Mucosa of stomach (tissue), 1 donor: ENCODE measurements around the gene GNMT.

ENCODE experiments used
- H3K27me3 ChIP-seq: one replicate; pipeline ENCODE4 v1.7.0; 2013; ENCODE audit warnings: mild to moderate bottlenecking, low read length; ENCODE audit not compliant: control insufficient read depth, insufficient read depth
- H3K36me3 ChIP-seq: one replicate; pipeline ENCODE4 v1.7.0; 2013; ENCODE audit warnings: low read length; ENCODE audit not compliant: control insufficient read depth, insufficient read depth
- H3K4me1 ChIP-seq: one replicate; pipeline ENCODE4 v1.7.0; 2013; ENCODE audit warnings: mild to moderate bottlenecking, low read length; ENCODE audit not compliant: control insufficient read depth, insufficient read depth
- H3K4me3 ChIP-seq: one replicate; pipeline ENCODE4 v1.7.0; 2013; ENCODE audit warnings: low read length
- H3K9ac ChIP-seq: one replicate; pipeline ENCODE4 v1.7.0; 2013; ENCODE audit warnings: mild to moderate bottlenecking, low read length, moderate library complexity
- H3K9me3 ChIP-seq: one replicate; pipeline ENCODE4 v1.7.0; 2013; ENCODE audit warnings: mild to moderate bottlenecking, low read length, moderate library complexity; ENCODE audit not compliant: control insufficient read depth
- donor health status: Pancreatic carcinoma.

Gene GNMT

GRCh38 chr6:42969431-42969830 lies 8.9 kb downstream of the GNMT start:
- Histone ChIP-seq H3K9me3 (no peaks in the 10 kb centered on the region), H3K27me3 (no peaks in the 10 kb centered on the region), H3K4me3 (no peak overlapping the region), H3K9ac (no peak overlapping the region), H3K4me1 (peaks cover 5% of the 10 kb centered on the region), H3K36me3 (peaks cover 18% of the 10 kb centered on the region)

DNA sequence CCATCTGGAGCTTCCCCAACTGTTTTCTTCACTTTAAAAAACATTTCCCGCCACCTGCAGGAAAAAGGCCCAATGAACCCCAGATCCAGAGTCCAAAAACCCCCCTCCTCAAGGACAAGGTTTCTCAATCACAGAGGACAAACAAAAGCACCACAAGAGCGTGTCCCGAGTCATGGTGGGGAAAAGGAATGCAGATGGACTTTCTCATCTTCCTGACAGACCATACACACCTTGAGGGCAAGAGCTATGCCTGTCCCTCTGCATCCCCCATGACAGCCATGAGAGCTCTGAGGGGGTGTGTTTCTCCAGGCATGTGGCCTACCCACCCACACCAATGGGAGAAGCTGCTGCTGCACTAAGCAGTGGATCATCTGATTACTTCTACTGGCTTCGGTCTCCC lies 9.4 kb downstream of the GNMT start:
- Histone ChIP-seq H3K27me3 (no peaks in the 10 kb centered on the region), H3K4me1 (peaks cover 5% of the 10 kb centered on the region), H3K9ac (no peak overlapping the region), H3K4me3 (no peak overlapping the region), H3K36me3 (peaks cover 14% of the 10 kb centered on the region), H3K9me3 (no peaks in the 10 kb centered on the region)

- no peaks in the 10 kb centered on the region for H3K9me3 ChIP-seq
- peak overlapping the region; percentile 34 for H3K9ac ChIP-seq
- no peak overlapping the region for H3K4me3 ChIP-seq
- peaks cover 5% of the 10 kb centered on the region for H3K4me1 ChIP-seq
- no peaks in the 10 kb centered on the region for H3K27me3 ChIP-seq
- peaks cover 4% of the 10 kb centered on the region for H3K36me3 ChIP-seq
These were observed 10.5 kb downstream of the GNMT start for GRCh38 chr6:42970871-42971612.

DNA sequence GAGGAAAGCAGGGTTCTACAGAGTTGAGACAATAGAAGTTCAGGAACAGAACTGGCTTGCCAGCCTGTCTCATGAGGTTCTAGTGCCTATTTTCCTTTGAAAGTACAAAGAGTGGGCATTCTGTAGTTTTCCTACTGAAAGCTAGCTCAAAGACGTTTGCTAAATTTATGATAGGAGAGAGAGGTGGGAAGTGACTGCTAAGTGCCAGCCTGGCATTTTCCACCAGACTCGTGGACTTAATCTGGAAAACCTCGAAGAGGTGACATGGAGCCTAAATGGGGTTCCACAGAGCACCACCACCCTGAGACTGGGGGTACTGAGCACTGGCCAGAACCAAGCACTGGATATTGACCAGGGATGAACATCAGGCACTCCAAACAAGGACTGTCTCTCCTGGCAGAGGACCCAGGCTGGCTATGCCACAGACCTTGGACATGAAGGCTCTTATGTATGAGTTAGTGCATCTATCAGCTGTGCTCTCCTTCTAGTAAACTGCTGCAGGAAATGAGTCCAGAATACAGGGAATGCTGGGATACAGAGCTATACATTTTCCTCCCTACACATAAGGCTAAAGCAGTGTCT lies 11.3 kb downstream of the GNMT start:
- no peak overlapping the region for H3K4me3 ChIP-seq
- H3K9ac ChIP-seq = no peak overlapping the region
- no peaks in the 10 kb centered on the region for H3K36me3 ChIP-seq
- peaks cover 6% of the 10 kb centered on the region for H3K4me1 ChIP-seq
- H3K9me3 ChIP-seq = no peaks in the 10 kb centered on the region
- no peaks in the 10 kb centered on the region for H3K27me3 ChIP-seq

GRCh38 chr6:42973926-42974325 lies 13.4 kb downstream of the GNMT start:
- no peaks in the 10 kb centered on the region for H3K36me3 ChIP-seq
- H3K9me3 ChIP-seq = no peaks in the 10 kb centered on the region
- no peaks in the 10 kb centered on the region for H3K27me3 ChIP-seq
- no peak overlapping the region for H3K4me3 ChIP-seq
- H3K9ac ChIP-seq = no peak overlapping the region
- H3K4me1 ChIP-seq = peaks cover 21% of the 10 kb centered on the region

- no peak overlapping the region for H3K9ac ChIP-seq
- no peaks in the 10 kb centered on the region for H3K36me3 ChIP-seq
- H3K4me3 ChIP-seq = no peak overlapping the region
- no peaks in the 10 kb centered on the region for H3K9me3 ChIP-seq
- H3K27me3 ChIP-seq = no peaks in the 10 kb centered on the region
- peaks cover 29% of the 10 kb centered on the region for H3K4me1 ChIP-seq
These were observed 14.5 kb downstream of the GNMT start for GRCh38 chr6:42974919-42975505.

DNA sequence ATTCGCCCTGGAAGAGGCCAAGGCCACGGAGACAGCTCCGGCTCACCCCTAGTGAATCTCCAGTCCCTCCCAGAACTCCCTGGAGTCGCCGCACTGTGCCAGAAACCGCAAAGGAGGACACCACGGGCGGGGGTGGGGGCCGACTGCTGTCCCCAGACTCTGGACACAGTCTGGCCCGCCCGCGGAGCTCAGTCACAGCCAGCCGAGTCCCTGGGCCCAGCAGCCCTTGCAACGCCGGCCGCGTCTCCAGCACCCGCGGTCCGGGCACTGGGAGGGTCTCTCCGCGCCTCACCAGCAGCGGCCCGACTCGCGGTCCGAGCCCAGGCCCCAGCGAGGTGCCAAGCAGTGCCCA lies 17.9 kb downstream of the GNMT start:
- Histone ChIP-seq H3K4me3 (peak overlapping the region; percentile 95), H3K9me3 (no peaks in the 10 kb centered on the region), H3K4me1 (peaks cover 27% of the 10 kb centered on the region)

DNA sequence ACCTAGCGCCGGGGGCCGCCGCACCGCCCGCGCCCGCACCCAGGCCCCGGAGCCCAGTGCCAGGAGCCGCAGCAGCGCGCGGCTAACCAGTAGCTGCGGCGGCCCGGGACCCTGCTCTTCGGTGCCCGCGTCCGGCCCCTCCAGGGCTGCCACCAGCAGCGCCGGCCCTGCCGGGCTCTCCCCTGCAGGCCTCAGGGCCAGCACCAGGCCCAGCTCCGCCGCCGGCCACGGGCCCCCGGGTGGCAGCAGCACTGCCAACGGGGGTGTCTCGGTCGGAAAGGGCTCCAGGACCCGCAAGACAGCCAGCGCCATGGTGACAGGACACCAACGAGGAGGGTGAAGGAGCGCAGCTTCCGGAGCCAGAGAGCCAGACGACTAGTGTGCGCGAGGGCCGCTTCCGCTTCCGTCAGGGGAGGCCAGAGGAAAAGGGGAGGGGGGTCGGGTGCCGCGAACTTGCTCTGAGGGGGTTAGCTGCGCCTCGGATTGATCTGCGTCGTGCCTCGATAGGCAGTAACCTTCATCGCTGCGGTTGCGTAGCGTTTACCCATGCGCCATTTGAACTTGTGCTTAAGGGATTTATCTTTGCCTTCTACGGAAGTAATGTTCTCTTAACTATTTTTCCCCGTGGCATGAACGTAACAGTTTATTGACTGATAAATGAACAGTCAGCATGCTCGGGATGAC lies 18.4 kb downstream of the GNMT start, which contains the start of gene PEX6:
Gene PEX6 (minus strand): TSS at position 343 of the 684 bp plus-strand sequence. CDS start 31 bp downstream, at position 312.
- Histone ChIP-seq H3K27me3 (no peaks in the 10 kb centered on the region), H3K9me3 (no peaks in the 10 kb centered on the region), H3K36me3 (no peaks in the 10 kb centered on the region), H3K4me3 (peak within 1 kb of the TSS; percentile 95), H3K9ac (peak within 1 kb of the TSS; percentile 91), H3K4me1 (peaks cover 32% of the 10 kb centered on the region)

More for the DNA sequence above, 17.9 kb downstream of the GNMT start:
- peak overlapping the region; percentile 91 for H3K9ac ChIP-seq
- H3K27me3 ChIP-seq = no peaks in the 10 kb centered on the region
- no peaks in the 10 kb centered on the region for H3K36me3 ChIP-seq

DNA sequence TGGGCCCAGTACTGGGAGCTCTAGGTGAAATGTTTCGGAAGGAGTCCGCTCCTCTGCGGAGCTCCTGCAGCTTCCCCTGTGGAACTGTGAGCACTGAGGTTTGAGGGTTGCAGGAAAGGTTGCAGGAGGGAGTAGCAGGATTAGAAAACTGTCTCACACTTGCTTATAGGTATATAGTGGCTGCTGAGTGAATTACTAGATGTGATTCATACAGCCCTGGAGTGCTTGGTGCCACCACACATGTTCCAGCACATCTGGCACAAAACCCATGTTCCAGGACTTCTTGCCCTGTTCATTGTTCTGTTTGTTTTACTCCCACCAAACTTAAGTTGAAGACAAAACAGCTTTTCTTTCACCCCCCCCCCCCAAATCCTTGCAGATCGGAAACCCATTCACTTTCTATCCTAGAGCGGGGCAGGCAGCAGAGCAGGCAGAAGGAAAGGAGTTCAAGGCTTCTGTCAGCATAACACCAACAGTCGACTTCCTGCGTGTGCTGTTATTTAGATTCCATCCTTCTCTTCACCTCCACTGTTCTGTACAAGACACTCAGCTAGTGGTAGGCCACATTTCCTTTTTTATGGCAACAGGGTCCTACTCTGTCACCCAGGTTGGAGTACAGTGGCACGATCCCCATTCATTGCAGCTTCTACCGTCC lies 19.1 kb downstream of the GNMT start:
- Histone ChIP-seq H3K36me3 (no peaks in the 10 kb centered on the region), H3K4me3 (peak overlapping the region; percentile 95), H3K27me3 (no peaks in the 10 kb centered on the region), H3K4me1 (peaks cover 32% of the 10 kb centered on the region), H3K9ac (peak overlapping the region; percentile 91), H3K9me3 (no peaks in the 10 kb centered on the region)

GRCh38 chr6:42981836-42982235 lies 21.3 kb downstream of the GNMT start:
- Histone ChIP-seq H3K9me3 (no peaks in the 10 kb centered on the region), H3K4me1 (peaks cover 42% of the 10 kb centered on the region), H3K4me3 (no peak overlapping the region), H3K36me3 (no peaks in the 10 kb centered on the region), H3K27me3 (no peaks in the 10 kb centered on the region), H3K9ac (no peak overlapping the region)

DNA sequence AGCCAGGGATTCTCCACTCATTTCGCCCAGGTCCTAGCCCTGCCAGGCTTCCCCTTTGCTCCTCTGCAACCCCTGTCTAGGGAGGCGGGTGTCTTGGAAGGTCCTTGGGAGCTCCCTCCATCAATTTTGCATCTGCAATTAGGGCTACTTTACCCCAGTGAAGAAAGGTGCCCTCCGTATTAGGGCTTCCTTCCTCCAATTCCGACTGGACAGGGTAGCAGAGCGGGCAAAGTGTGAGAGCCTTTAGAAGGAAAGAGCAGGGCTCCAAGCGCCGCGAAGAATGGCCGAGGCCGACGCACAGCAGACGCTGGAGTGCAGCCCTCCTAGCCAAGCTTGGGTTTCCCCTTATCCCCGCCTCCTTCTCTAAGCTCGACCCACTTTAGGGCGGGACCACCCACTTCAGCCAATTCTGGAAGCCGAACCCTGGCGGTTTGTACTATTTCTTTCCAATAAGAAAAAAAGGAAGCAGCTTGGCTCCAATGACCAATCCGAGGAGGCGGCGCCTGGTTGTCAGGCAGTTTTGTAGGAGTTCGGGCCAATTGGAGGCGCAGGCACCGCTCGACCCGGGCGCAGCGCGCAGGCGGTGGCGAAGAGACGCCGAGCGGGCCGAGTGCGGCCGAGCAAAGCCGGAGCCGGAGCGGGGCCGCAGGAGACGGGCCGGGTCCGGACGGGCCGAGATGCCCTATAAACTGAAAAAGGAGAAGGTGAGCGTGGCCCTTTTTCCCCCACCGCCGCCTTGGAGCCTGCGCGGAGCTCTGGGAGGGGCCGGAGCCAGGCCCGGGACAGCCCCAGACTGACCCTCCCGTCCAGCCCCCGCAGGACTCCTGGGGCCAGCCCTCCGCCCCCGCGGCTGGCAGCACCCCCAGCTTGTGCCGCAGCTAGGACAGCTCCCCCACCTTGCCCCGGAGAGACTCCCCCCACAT lies 23.7 kb downstream of the GNMT start, which contains the start of gene PPP2R5D:
Gene PPP2R5D (plus strand): TSS at position 570 of the 923 bp plus-strand sequence. CDS start 108 bp downstream, at position 678.
- peak within 1 kb of the TSS; percentile 88 for H3K9ac ChIP-seq
- no peaks in the 10 kb centered on the region for H3K36me3 ChIP-seq
- peaks cover 26% of the 10 kb centered on the region for H3K4me1 ChIP-seq
- H3K4me3 ChIP-seq = peak within 1 kb of the TSS; percentile 57
- H3K9me3 ChIP-seq = no peaks in the 10 kb centered on the region
- no peaks in the 10 kb centered on the region for H3K27me3 ChIP-seq
